ENCODE data around the gene RALGDS.

RALGDS gene

DNA sequence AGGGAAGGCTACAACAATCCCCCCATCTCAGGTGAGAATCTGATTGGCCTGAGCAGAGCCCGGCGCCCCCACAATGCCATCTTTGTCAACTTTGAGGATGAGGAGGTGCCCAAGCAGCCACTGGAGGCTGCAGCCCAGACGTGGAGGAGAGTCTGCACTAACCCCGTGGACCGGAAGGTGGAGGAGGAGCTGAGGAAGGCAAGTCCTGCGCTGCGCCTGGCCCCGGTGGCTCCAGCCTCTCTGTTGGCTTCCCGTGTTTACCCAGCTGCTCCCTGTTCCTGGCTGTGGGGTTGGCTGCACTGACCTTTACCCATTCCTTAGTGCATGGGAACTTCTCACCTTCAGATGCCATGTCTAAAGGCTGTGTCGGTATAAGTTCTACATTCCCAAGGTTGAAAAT, 70.3 kb downstream of the RALGDS start:
- ChIA-PET CTCF (interaction anchor here (0.5 to 1.3 kb wide), 5 partner anchors 29 to 130 kb away, joined by 3 to 8 read pairs (median 3); no protein-coding TSS in a partner anchor), POLR2A (interaction anchor here (3.3 kb wide), 1 partner anchor 20 kb away, joined by 10 read pairs; the partner anchor contains the start of gene GTF3C5)
- Histone ChIP-seq H3K4me1 (ENCODE audit: control insufficient read depth, insufficient read depth, low read length) (no peaks in the 10 kb centered on the region), H3K27ac (ENCODE audit: extremely low read depth, low read depth, low read length) (no peak overlapping the region), H3K9me3 (ENCODE audit: control insufficient read depth, insufficient read depth, low read depth, low read length) (no peaks in the 10 kb centered on the region), H3K36me3 (ENCODE audit: control insufficient read depth in 2 of 2, insufficient read depth in 1 of 2, low read length in 2 of 2) (peaks cover 2 to 87% of the 10 kb centered on the region in 2 experiments), H3K4me3 (ENCODE audit: low read depth, low read length) (no peak overlapping the region)
- TF ChIP-seq ZBTB17 (tag by site-specific recombination; IDR thresholded peaks at IDR 0.05) (no peak), ZFP37 (tag by site-specific recombination; IDR thresholded peaks at IDR 0.05) (no peak), ZBTB8A (tag by site-specific recombination; IDR thresholded peaks at IDR 0.05) (no peak), ZNF138 (tag by site-specific recombination; IDR thresholded peaks at IDR 0.05; ENCODE audit: borderline replicate concordance) (no peak), ZSCAN16 (tag by site-specific recombination; IDR thresholded peaks at IDR 0.05) (no peak), ZNF785 (tag by site-specific recombination; IDR thresholded peaks at IDR 0.05) (no peak), ZNF501 (tag by site-specific recombination; IDR thresholded peaks at IDR 0.05) (no peak), ZNF266 (tag by site-specific recombination; IDR thresholded peaks at IDR 0.05; ENCODE audit: low read depth) (no peak), ZNF24 (tag by site-specific recombination; IDR thresholded peaks at IDR 0.05) (no peak), ZNF571 (tag by site-specific recombination; IDR thresholded peaks at IDR 0.05) (no peak), KLF1 (tag by site-specific recombination; IDR thresholded peaks at IDR 0.05) (no peak), ZNF16 (tag by site-specific recombination; IDR thresholded peaks at IDR 0.05; ENCODE audit: low read depth) (no peak)
- TF ChIP-seq, protein P1, sequence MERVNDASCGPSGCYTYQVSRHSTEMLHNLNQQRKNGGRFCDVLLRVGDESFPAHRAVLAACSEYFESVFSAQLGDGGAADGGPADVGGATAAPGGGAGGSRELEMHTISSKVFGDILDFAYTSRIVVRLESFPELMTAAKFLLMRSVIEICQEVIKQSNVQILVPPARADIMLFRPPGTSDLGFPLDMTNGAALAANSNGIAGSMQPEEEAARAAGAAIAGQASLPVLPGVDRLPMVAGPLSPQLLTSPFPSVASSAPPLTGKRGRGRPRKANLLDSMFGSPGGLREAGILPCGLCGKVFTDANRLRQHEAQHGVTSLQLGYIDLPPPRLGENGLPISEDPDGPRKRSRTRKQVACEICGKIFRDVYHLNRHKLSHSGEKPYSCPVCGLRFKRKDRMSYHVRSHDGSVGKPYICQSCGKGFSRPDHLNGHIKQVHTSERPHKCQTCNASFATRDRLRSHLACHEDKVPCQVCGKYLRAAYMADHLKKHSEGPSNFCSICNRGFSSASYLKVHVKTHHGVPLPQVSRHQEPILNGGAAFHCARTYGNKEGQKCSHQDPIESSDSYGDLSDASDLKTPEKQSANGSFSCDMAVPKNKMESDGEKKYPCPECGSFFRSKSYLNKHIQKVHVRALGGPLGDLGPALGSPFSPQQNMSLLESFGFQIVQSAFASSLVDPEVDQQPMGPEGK (tag by site-specific recombination; IDR thresholded peaks at IDR 0.05), result no peak
- TF ChIP-seq, protein P2, sequence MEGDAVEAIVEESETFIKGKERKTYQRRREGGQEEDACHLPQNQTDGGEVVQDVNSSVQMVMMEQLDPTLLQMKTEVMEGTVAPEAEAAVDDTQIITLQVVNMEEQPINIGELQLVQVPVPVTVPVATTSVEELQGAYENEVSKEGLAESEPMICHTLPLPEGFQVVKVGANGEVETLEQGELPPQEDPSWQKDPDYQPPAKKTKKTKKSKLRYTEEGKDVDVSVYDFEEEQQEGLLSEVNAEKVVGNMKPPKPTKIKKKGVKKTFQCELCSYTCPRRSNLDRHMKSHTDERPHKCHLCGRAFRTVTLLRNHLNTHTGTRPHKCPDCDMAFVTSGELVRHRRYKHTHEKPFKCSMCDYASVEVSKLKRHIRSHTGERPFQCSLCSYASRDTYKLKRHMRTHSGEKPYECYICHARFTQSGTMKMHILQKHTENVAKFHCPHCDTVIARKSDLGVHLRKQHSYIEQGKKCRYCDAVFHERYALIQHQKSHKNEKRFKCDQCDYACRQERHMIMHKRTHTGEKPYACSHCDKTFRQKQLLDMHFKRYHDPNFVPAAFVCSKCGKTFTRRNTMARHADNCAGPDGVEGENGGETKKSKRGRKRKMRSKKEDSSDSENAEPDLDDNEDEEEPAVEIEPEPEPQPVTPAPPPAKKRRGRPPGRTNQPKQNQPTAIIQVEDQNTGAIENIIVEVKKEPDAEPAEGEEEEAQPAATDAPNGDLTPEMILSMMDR (tag by site-specific recombination; IDR thresholded peaks at IDR 0.05), result no peak
- TF ChIP-seq, protein P3, sequence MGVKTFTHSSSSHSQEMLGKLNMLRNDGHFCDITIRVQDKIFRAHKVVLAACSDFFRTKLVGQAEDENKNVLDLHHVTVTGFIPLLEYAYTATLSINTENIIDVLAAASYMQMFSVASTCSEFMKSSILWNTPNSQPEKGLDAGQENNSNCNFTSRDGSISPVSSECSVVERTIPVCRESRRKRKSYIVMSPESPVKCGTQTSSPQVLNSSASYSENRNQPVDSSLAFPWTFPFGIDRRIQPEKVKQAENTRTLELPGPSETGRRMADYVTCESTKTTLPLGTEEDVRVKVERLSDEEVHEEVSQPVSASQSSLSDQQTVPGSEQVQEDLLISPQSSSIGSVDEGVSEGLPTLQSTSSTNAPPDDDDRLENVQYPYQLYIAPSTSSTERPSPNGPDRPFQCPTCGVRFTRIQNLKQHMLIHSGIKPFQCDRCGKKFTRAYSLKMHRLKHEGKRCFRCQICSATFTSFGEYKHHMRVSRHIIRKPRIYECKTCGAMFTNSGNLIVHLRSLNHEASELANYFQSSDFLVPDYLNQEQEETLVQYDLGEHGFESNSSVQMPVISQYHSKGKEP (tag by site-specific recombination; IDR thresholded peaks at IDR 0.05), result no peak
- TF ChIP-seq, protein P4, sequence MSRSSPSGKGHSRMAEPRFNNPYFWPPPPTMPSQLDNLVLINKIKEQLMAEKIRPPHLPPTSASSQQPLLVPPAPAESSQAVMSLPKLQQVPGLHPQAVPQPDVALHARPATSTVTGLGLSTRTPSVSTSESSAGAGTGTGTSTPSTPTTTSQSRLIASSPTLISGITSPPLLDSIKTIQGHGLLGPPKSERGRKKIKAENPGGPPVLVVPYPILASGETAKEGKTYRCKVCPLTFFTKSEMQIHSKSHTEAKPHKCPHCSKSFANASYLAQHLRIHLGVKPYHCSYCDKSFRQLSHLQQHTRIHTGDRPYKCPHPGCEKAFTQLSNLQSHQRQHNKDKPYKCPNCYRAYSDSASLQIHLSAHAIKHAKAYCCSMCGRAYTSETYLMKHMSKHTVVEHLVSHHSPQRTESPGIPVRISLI (tag by site-specific recombination; IDR thresholded peaks at IDR 0.05), result no peak
- TF ChIP-seq, protein P5, sequence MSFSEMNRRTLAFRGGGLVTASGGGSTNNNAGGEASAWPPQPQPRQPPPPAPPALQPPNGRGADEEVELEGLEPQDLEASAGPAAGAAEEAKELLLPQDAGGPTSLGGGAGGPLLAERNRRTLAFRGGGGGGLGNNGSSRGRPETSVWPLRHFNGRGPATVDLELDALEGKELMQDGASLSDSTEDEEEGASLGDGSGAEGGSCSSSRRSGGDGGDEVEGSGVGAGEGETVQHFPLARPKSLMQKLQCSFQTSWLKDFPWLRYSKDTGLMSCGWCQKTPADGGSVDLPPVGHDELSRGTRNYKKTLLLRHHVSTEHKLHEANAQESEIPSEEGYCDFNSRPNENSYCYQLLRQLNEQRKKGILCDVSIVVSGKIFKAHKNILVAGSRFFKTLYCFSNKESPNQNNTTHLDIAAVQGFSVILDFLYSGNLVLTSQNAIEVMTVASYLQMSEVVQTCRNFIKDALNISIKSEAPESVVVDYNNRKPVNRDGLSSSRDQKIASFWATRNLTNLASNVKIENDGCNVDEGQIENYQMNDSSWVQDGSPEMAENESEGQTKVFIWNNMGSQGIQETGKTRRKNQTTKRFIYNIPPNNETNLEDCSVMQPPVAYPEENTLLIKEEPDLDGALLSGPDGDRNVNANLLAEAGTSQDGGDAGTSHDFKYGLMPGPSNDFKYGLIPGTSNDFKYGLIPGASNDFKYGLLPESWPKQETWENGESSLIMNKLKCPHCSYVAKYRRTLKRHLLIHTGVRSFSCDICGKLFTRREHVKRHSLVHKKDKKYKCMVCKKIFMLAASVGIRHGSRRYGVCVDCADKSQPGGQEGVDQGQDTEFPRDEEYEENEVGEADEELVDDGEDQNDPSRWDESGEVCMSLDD (tag by site-specific recombination; IDR thresholded peaks at IDR 0.05), result no peak
- TF ChIP-seq, protein P6, sequence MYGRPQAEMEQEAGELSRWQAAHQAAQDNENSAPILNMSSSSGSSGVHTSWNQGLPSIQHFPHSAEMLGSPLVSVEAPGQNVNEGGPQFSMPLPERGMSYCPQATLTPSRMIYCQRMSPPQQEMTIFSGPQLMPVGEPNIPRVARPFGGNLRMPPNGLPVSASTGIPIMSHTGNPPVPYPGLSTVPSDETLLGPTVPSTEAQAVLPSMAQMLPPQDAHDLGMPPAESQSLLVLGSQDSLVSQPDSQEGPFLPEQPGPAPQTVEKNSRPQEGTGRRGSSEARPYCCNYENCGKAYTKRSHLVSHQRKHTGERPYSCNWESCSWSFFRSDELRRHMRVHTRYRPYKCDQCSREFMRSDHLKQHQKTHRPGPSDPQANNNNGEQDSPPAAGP (tag by site-specific recombination; IDR thresholded peaks at IDR 0.05), result no peak
- TF ChIP-seq, protein P7, sequence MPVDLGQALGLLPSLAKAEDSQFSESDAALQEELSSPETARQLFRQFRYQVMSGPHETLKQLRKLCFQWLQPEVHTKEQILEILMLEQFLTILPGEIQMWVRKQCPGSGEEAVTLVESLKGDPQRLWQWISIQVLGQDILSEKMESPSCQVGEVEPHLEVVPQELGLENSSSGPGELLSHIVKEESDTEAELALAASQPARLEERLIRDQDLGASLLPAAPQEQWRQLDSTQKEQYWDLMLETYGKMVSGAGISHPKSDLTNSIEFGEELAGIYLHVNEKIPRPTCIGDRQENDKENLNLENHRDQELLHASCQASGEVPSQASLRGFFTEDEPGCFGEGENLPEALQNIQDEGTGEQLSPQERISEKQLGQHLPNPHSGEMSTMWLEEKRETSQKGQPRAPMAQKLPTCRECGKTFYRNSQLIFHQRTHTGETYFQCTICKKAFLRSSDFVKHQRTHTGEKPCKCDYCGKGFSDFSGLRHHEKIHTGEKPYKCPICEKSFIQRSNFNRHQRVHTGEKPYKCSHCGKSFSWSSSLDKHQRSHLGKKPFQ (tag by site-specific recombination; IDR thresholded peaks at IDR 0.05), result no peak
